T-helper 1 cell treated with Interleukin-12 subunit alpha and Interleukin-12 subunit beta and Interleukin-4 antibody, amounts not matched to agents 30 ng/mL and 1 ng/mL, for 36 hours (primary cell): ENCODE measurements around the gene STIP1. TPM values are rescaled to one million over a fixed set of nuclear protein-coding genes. Genes with fewer than 3 reads are reported as not detected.

Experiments used
- intact Hi-C: fragments of 100-400 bp; cut with micrococcal nuclease; formaldehyde crosslinking; loops from one replicate; pipeline ENCODE4 v1.15.1; 2024
- total RNA-seq: library from RNA; stranded (reverse); gene quantifications from 2 replicates; pipeline ENCODE4 v1.2.3, GENCODE V29; 2022

Gene STIP1
- total RNA-seq, 1 donor from 2014 or later, result 253 TPM

DNA sequence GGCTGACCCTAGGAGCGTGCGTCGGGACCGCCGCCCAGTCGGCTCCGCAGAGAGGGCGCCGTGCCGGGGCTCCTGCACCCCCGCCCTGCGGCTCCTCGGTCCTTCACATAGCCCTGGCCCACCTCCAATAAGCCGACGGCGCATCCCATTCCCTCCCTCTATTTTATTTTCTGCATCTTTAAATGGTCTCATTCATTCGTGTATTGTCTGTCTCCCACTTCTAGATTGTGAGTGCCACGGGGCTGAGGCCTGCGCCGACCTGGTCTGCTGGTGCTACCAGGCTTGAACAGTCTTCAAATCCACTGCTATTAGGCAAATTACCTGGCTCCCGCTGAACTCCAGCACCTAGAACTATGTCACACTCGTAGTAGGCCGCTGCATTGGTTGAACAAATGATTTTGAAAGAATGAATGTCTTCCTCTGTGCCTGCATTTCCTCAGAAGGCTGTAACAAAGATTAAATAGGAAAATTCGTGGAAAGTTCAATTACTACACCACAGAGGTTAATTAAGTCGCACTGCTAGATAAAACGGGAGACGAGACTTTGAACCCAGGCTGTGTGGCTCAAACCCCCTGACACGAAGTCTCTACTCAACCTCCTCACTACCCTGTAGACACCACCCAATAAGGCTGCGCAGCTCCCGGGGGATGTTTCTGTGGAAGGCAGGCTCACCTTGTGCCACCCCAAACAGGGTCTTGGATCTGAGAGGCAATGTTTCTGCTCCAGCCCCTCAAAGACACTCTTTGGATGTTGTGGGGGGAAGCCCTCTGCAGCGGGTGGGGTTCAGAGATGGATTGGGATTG lies 62.0 kb downstream of the STIP1 start:
- intact Hi-C loops, result loop anchor here (1.0 to 2.0 kb wide), 2 partner anchors 36 to 95 kb away; partner anchors contain the start of gene BAD

DNA sequence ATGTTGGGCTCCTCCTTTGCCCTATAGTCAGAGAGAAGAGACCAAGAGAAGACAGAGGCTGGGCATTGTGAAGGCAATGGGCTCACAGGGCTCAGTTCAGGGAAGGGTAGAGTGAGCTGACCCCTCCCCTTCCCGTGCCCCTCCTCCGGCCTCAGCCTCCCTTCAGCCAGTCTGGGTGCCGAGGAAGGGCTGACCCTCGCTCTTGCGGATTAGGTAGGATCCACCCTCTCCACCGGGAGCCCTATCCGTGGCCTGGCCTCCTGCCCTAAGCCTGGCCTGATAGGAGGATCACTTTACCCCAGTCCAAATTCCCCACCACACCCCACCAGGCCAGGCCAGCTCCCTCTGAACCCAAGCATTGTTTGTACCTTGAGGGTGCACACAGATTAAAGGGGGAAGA lies 62.6 kb downstream of the STIP1 start:
- intact Hi-C loops, result no loop called here

DNA sequence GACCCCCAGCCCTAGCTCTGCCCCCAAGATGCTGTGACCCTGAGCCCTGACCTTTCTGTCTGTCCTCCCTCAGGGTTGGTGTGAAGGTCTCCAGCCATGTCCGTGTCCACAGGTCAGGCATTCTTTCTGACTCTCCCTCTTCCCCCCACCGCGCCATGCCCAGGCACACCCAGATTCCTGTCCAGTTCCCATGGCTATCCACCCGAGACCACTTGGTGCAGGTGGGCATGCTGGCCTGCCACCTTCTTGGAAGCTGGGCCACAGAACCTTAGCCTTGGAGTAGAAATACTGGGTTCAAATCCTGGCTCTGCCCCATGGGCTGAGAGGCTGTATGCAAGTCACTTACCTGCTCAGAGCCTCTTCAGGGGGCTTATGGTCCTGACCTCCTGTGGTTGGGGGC lies 63.1 kb downstream of the STIP1 start:
- intact Hi-C loops, result no loop called here

DNA sequence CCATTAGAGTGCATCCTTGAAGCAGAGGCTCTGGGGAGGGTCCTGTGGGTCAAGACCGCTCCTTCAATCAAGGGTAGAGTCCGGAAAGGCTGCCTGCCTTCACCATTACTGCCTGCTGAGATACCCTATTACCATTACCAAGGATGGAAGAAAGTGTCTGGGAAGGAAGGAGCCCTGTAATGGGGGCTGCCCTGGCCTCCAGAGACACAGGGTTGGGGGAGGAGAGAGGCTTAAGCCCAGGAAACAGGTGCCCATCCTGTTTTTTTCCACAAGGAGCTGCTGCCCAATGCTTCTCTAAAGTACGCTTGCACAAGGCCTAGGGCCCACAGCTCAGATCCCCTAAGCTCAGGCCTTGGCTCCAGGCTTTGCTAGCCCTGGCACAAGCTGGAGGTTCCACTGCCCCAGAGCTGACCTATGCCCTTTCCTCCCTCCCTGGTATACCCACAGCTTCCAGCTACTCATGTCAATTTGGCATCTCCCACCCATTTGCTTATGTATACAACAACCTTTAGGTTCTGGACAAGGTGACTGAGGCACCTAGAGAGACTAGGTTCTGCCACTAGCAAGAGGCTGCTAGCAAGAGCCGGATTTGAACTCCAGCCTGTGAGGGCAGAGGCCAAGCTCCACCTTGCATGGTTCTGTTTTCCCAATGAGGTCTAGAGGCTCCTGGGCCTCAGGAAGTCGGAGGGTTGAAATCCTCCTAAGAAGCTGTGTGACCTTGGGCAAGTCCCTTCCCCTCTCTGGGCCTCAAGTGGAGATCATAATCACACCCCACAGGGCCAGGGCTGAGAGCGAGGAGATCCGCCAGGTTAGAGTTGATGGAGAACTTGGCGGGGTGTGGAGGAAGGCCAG lies 63.8 kb downstream of the STIP1 start:
- intact Hi-C loops, result no loop called here

DNA sequence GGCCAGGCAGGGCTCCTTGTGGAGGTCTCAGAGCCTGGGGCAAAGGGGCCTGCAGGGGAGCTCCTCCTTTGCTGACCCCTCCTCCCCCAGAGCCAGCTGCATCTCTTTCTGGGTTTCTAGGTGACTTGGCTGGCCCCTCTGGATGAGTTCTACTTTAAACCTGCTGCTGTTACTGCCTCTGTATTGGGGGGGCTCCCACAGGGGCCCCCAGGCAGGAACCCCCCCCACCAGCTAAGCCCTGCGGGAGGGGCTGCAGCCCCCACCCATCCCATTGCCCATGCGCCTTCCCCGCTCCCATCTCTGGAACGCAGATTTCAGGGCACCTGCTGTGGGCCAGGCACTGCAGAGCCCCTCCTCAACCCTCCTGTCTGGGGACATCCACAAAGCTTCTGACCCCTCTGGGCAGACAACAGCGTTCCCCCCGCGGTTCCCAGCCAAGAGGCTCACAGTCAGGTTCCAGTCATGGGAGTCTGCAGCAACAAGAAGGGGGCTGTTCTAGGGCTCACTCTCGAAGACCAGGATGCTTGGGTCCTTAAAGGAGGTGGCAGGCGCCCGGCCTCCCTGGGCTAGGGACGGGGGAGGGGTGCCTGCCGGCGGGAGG lies 64.5 kb downstream of the STIP1 start:
- intact Hi-C loops, result loop anchor here (1.0 kb wide), 4 partner anchors 19 to 54 kb away; partner anchors contain the start of gene BAD

DNA sequence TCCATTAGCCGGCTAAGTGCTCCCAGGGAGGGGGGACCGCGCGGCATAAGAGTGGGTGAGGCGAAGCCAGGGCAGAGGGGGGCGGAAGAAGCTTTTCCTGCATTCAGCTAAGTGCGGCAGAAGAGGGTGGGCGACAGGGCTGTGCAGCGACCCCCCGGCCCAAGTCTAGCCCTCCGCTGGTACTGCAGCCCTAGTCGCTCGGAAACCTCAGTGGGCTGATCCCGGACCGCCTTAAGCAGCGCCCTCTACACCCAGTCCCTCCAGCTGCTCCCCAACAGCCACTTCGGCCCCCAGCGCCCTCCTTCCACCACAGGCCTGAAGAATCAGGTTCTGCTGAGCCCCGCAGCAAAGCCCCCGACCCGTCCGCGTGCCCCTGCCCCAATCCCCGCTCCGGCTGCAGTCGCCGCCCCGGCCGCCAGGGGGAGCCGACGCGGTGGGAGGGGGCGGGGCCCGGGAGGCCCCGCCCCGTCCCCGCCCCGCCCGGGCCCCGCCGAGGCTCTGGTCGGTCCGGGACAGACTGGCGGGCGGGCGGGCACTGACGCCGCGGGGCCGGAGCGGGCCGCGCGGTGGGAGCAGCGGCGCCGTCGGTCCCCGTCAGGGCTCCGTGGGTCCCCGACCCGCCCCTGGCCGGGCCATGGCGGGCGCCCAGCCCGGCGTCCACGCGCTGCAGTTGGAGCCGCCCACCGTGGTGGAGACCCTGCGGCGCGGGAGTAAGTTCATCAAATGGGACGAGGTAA lies 65.2 kb downstream of the STIP1 start, which contains the start of gene PLCB3:
PLCB3 (plus strand) TSS at position 515 of the 737 bp plus-strand sequence; CDS start at position 635, 120 bp downstream.
- intact Hi-C loops, result loop anchor here (1.0 kb wide), 4 partner anchors 18 to 53 kb away; partner anchors contain the start of gene BAD

DNA sequence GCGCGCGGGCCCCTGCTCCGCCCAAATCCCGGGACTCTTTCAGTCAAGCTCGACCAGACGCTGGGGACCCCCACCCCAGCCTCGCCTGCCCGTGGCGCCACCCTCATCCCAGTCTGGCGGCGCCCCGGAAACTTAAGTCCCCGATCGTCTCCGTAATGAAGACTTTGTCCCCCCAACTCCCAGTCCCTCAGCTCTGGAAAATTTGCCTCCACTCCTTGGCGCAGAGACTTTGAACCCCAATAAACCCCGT lies 65.7 kb downstream of the STIP1 start:
- intact Hi-C loops, result loop anchor here (1.0 kb wide), 4 partner anchors 18 to 53 kb away; partner anchors contain the start of gene BAD

DNA sequence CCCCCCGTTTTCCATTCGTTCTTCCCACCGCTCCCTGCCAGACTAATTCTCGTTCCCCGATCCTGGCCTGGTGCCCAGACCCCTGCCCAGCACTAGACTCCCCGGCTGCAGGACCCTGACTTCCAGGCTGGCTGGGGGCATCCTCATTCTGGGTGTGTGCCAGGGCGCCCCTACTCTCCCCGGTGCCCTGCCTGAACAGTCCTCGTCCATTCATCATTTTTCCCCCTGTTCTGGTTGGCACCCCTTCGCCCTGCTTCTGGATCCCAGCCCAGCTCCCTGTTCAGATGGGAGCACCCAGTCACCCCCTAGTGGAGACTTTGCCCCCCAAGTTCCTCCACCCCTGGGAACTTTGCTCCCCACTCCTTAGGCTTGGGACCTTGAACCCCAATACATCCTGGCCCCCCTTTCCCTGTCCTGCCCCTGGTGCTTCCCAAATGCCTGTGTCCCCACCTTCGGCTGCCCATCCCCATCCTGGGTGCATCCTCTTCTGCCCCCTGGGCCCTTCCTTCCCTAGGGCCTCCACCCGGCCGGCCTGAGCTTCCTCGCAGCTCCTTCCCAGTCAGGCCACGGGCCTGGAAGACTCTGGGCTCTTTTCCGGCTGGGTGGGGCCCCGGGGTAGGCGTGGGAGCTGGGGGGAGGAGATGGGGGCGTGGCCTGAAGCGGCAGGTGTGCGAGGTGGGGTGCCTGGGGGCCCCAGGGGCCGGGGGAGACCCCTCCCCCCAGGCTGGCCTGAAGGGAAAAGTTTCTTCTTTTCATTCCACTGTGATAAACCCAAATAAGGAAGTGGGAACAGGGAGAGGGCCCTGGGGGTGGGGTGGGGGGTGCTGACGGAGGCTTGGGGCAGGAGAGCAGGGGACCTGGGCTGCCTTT lies 66.3 kb downstream of the STIP1 start:
- intact Hi-C loops, result no loop called here

DNA sequence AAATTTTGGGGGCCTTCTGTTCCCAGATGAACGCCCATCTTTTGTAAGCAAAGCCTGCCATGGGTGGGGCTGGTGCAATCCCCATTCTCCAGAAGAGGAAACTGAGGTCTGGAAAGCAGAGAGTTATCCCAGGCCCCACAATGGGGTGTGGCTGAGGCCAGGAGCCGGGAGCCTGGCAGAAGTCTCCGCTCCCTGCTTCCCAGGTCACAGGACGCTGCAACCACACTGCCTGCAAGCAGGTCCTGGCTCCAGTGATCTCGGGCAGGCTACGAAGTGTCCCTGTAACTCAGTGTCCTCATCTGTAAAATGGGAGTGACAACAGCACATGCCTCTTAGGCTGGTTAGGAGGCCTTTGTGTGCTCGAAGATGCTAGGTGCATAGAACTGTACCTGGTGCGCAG lies 67.1 kb downstream of the STIP1 start:
- intact Hi-C loops, result no loop called here

DNA sequence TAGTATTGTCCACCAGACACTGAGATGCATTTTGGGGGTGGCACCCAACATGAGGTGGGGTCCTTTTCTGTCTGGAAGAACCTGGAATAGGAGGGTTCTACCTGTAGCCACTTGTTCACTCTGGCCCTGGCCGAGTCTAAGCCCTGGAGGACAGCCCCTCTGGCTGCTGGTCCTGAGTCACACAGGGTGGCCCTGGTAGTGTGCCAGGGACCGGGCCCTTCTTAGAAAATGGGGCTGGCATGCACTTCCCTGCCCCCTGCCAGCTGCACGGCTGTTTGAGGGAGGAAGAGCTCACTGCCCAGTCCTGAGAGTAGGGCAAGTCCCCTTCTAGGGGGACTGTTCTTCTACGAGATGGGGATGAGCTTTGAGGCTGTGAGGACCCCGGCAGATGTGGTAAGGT lies 67.5 kb downstream of the STIP1 start:
- intact Hi-C loops, result no loop called here

Other genes starting within 250 kb of the STIP1 start
- 32.2 and 34.7 TPM in 2 replicates for gene NAA40, start 247.2 kb upstream of the STIP1 start, total RNA-seq
- 350 and 373 TPM in 2 replicates for gene COX8A, start 211.6 kb upstream of the STIP1 start, total RNA-seq
- gene OTUB1, start 199.7 kb upstream of the STIP1 start, total RNA-seq, result 107 and 108 TPM in 2 replicates
- not detected in 2 replicates for gene FLRT1, start 150.2 kb upstream of the STIP1 start, total RNA-seq
- 5.6 and 7.8 TPM in 2 replicates for gene MACROD1, start 20.1 kb upstream of the STIP1 start, total RNA-seq
- gene FERMT3, start 20.6 kb downstream of the STIP1 start, total RNA-seq, result 230 and 241 TPM in 2 replicates
- 28.1 and 28.2 TPM in 2 replicates for gene TRPT1, start 40.0 kb downstream of the STIP1 start, total RNA-seq
- 81.5 and 85.3 TPM in 2 replicates for gene NUDT22, start 40.1 kb downstream of the STIP1 start, total RNA-seq
- gene DNAJC4, start 44.4 kb downstream of the STIP1 start, total RNA-seq, result 26.9 and 30.3 TPM in 2 replicates
- 57.7 and 58.7 TPM in 2 replicates for gene VEGFB, start 48.4 kb downstream of the STIP1 start, total RNA-seq
- 48.9 and 50.6 TPM in 2 replicates for gene FKBP2, start 54.9 kb downstream of the STIP1 start, total RNA-seq
- gene PPP1R14B, start 60.8 kb downstream of the STIP1 start, total RNA-seq, result 103 and 111 TPM in 2 replicates
- gene PLCB3, start 65.4 kb downstream of the STIP1 start, total RNA-seq, result 11.5 and 12.0 TPM in 2 replicates
- 40.9 and 45.8 TPM in 2 replicates for gene BAD, start 98.5 kb downstream of the STIP1 start, total RNA-seq
- 49.4 and 52.1 TPM in 2 replicates for gene GPR137, start 99.7 kb downstream of the STIP1 start, total RNA-seq
- gene KCNK4, start 105.1 kb downstream of the STIP1 start, total RNA-seq, result 0.76 TPM in 1 of 2 replicates, not detected in the other
- not detected in 2 replicates for gene CATSPERZ, start 114.2 kb downstream of the STIP1 start, total RNA-seq
- gene ESRRA, start 119.4 kb downstream of the STIP1 start, total RNA-seq, result 50.8 and 52.7 TPM in 2 replicates
- 187 and 190 TPM in 2 replicates for gene TRMT112, start 131.4 kb downstream of the STIP1 start, total RNA-seq
- 101 TPM in 2 replicates for gene PRDX5, start 131.9 kb downstream of the STIP1 start, total RNA-seq
- gene CCDC88B, start 154.0 kb downstream of the STIP1 start, total RNA-seq, result 188 and 191 TPM in 2 replicates
- 30.8 and 31.9 TPM in 2 replicates for gene RPS6KA4, start 173.0 kb downstream of the STIP1 start, total RNA-seq